ENCODE results near the gene AEBP1. TPM values are rescaled to one million over a fixed set of nuclear protein-coding genes. Genes with fewer than 3 reads are reported as not detected.
A peak's percentile ranks its signal among the peaks of the same experiment; 100 is the strongest.

AEBP1 gene
- total RNA-seq, 1 experiment from 2014 or later, result 50.8 TPM

DNA sequence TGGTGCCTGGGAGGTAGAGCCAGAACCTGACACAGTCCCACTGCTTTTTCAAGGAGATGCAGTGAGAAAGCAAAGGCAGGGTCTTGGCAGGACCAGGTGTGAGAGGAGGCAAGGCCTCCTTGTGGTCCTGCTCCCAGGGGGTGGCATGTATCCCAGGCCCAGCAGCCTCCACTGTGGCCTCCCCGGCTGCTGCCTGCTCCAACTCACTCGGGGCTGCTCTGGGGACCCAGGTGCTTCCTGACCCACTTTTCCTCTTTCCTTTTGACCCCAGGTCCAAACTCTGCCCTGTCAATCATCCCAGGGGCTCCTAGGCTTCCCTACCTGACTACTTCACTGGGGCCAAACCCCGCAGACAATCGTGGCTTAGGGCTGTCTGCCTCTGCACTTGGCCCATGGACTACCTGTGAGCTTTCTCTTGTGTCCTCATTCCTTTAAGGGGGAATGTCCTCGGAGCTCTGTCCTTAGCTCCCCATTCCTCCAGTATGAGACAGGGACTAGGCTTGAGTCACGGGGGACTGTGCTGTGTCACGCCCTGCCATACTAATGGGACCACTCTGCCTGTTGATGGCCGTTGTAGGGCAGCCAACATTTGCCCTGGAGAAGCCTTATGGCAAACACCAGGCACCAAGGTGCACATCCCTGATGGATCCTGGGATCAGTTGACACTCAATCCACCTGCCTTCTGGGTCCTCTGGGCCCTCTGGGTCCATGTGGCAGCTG, 1.1 kb upstream of the AEBP1 start:
- H3K4me3 Mint-ChIP-seq, result peak overlapping the region; percentile 69
- CTCF ChIA-PET, result no interaction called here
- H3K9me3 Mint-ChIP-seq, result no peaks in the 10 kb centered on the region
- no peak overlapping the region for H3K27ac Mint-ChIP-seq
- H3K4me1 Mint-ChIP-seq, result peaks cover 15% of the 10 kb centered on the region
- H3K36me3 Mint-ChIP-seq, result 0 out of 2 replicates have a peak, but pooled peaks cover 2% of the 10 kb centered on the region
- no peak for TF ChIP-seq ZNF512 (CRISPR knock-in tag; IDR thresholded peaks at IDR 0.05; ENCODE audit: borderline replicate concordance)
- TF ChIP-seq NR1H2 (CRISPR knock-in tag; IDR thresholded peaks at IDR 0.05), result no peak
- no peak for TF ChIP-seq TCF7 (CRISPR knock-in tag; IDR thresholded peaks at IDR 0.05; ENCODE audit: low read depth)
- no peak for TF ChIP-seq FOXK1 (CRISPR knock-in tag; IDR thresholded peaks at IDR 0.05)
- TF ChIP-seq, protein P1, sequence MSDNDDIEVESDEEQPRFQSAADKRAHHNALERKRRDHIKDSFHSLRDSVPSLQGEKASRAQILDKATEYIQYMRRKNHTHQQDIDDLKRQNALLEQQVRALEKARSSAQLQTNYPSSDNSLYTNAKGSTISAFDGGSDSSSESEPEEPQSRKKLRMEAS (CRISPR knock-in tag; IDR thresholded peaks at IDR 0.05), result no peak
- TF ChIP-seq, protein P2, sequence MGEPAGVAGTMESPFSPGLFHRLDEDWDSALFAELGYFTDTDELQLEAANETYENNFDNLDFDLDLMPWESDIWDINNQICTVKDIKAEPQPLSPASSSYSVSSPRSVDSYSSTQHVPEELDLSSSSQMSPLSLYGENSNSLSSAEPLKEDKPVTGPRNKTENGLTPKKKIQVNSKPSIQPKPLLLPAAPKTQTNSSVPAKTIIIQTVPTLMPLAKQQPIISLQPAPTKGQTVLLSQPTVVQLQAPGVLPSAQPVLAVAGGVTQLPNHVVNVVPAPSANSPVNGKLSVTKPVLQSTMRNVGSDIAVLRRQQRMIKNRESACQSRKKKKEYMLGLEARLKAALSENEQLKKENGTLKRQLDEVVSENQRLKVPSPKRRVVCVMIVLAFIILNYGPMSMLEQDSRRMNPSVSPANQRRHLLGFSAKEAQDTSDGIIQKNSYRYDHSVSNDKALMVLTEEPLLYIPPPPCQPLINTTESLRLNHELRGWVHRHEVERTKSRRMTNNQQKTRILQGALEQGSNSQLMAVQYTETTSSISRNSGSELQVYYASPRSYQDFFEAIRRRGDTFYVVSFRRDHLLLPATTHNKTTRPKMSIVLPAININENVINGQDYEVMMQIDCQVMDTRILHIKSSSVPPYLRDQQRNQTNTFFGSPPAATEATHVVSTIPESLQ (CRISPR knock-in tag; IDR thresholded peaks at IDR 0.05), result no peak
- TF ChIP-seq, protein P3, sequence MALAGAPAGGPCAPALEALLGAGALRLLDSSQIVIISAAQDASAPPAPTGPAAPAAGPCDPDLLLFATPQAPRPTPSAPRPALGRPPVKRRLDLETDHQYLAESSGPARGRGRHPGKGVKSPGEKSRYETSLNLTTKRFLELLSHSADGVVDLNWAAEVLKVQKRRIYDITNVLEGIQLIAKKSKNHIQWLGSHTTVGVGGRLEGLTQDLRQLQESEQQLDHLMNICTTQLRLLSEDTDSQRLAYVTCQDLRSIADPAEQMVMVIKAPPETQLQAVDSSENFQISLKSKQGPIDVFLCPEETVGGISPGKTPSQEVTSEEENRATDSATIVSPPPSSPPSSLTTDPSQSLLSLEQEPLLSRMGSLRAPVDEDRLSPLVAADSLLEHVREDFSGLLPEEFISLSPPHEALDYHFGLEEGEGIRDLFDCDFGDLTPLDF (CRISPR knock-in tag; IDR thresholded peaks at IDR 0.05), result no peak
- POLR2A ChIA-PET, result no interaction called here
- H3K27me3 Mint-ChIP-seq (ENCODE audit: low read depth), result peaks cover 27% of the 10 kb centered on the region
- ATAC-seq (no peak), DNase-seq (ENCODE audit: low spot score) (no peak)

DNA sequence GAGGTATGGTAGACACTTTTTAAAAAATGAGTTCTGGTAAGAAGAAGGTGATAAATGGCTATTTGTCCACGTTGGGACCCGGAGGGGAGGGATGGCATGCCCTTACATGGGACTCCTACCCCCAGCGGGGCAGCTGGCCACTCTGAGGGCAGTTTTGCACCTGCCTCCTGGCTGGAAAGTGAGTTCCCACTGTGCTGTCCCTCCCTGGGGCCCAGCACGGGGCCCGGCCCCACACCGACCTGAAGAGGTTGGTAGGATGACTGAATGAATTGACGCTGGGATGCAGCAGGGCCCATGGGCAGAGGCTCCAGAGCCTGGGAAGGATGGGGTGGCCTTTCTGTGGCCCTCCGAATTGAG, 601 bp upstream of the AEBP1 start:
- no peaks in the 10 kb centered on the region for H3K9me3 Mint-ChIP-seq
- no peak overlapping the region for H3K27ac Mint-ChIP-seq
- CTCF ChIA-PET, result no interaction called here
- ATAC-seq (no peak; the same call in 1 of the 2 replicates), DNase-seq (ENCODE audit: low spot score) (no peak)
- H3K36me3 Mint-ChIP-seq, result 0 out of 2 replicates have a peak, but pooled peaks cover 2% of the 10 kb centered on the region
- peak overlapping the region; percentile 69 for H3K4me3 Mint-ChIP-seq
- POLR2A ChIA-PET, result no interaction called here
- peaks cover 27% of the 10 kb centered on the region for H3K27me3 Mint-ChIP-seq (ENCODE audit: low read depth)
- TF ChIP-seq ETV6 (CRISPR knock-in tag; IDR thresholded peaks at IDR 0.05), result no peak
- no peak for TF ChIP-seq NFYB (CRISPR knock-in tag; conservative IDR thresholded peaks at IDR 0.05; ENCODE audit: low read depth)
- TF ChIP-seq TCF7 (CRISPR knock-in tag; IDR thresholded peaks at IDR 0.05; ENCODE audit: low read depth), result no peak
- TF ChIP-seq, protein P4, sequence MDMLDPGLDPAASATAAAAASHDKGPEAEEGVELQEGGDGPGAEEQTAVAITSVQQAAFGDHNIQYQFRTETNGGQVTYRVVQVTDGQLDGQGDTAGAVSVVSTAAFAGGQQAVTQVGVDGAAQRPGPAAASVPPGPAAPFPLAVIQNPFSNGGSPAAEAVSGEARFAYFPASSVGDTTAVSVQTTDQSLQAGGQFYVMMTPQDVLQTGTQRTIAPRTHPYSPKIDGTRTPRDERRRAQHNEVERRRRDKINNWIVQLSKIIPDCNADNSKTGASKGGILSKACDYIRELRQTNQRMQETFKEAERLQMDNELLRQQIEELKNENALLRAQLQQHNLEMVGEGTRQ (CRISPR knock-in tag; IDR thresholded peaks at IDR 0.05), result no peak
- TF ChIP-seq FOXP1 (CRISPR knock-in tag; IDR thresholded peaks at IDR 0.05; ENCODE audit: borderline replicate concordance), result 0 out of 2 replicates have a peak, but pooled peaks have one; percentile 12
- no peak for TF ChIP-seq ZNF671 (CRISPR knock-in tag; IDR thresholded peaks at IDR 0.05)
- TF ChIP-seq, protein P5, sequence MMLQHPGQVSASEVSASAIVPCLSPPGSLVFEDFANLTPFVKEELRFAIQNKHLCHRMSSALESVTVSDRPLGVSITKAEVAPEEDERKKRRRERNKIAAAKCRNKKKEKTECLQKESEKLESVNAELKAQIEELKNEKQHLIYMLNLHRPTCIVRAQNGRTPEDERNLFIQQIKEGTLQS (CRISPR knock-in tag; conservative IDR thresholded peaks at IDR 0.05), result no peak
- peaks cover 15% of the 10 kb centered on the region for H3K4me1 Mint-ChIP-seq

Data from WTC11 (cell line).